Osteocyte (in vitro differentiated cells): ENCODE measurements around the gene C20orf173. TPM values are rescaled to one million over a fixed set of nuclear protein-coding genes. Genes with fewer than 3 reads are reported as not detected.

Experiments used
- DNase-seq: peaks from one replicate; pipeline ENCODE4 v3.0.0; 2021; ENCODE audit warnings: mixed read lengths; ENCODE audit not compliant: unreplicated experiment; ENCODE audit errors: extremely low spot score
- H3K27ac Mint-ChIP-seq: one replicate; pipeline ENCODE4 v1.8.0; 2021; ENCODE audit warnings: mild to moderate bottlenecking, mixed read lengths; ENCODE audit not compliant: unreplicated experiment
- H3K27me3 Mint-ChIP-seq: one replicate; pipeline ENCODE4 v1.8.0; 2021; ENCODE audit warnings: mixed read lengths; ENCODE audit not compliant: unreplicated experiment
- H3K36me3 Mint-ChIP-seq: one replicate; pipeline ENCODE4 v1.8.0; 2021; ENCODE audit warnings: mixed read lengths; ENCODE audit not compliant: unreplicated experiment
- H3K4me1 Mint-ChIP-seq: one replicate; pipeline ENCODE4 v1.8.0; 2021; ENCODE audit warnings: mixed read lengths; ENCODE audit not compliant: unreplicated experiment
- H3K4me3 Mint-ChIP-seq: one replicate; pipeline ENCODE4 v1.8.0; 2021; ENCODE audit warnings: mild to moderate bottlenecking, moderate library complexity, mixed read lengths; ENCODE audit not compliant: unreplicated experiment
- H3K9me3 Mint-ChIP-seq: one replicate; pipeline ENCODE4 v1.8.0; 2021; ENCODE audit warnings: mixed read lengths; ENCODE audit not compliant: unreplicated experiment
- CTCF ChIP-seq: fragments of 200-600 bp; sonication (generic); IDR thresholded peaks from 2 replicates; pipeline ENCODE4 v1.5.0; 2021; ENCODE audit warnings: antibody characterized with exemption, mild to moderate bottlenecking, moderate library complexity
- total RNA-seq: library from RNA; stranded (reverse); gene quantifications from 2 replicates; pipeline ENCODE4 v1.2.1, GENCODE V29; 2021

The C20orf173 gene
- total RNA-seq, 1 donor from 2014 or later: not detected

- Mint-ChIP-seq H3K9me3 (no peaks in the 10 kb centered on the region), H3K27me3 (no peaks in the 10 kb centered on the region), H3K27ac (no peak overlapping the region), H3K4me3 (no peak overlapping the region), H3K36me3 (peaks cover 33% of the 10 kb centered on the region), H3K4me1 (peaks cover 2% of the 10 kb centered on the region)
- TF ChIP-seq CTCF: no peak
- DNase-seq: no peak
These were observed 18.3 kb downstream of the C20orf173 start for GRCh38 chr20:35510951-35511735.

- Mint-ChIP-seq H3K36me3 (peaks cover 48% of the 10 kb centered on the region), H3K27me3 (no peaks in the 10 kb centered on the region), H3K9me3 (no peaks in the 10 kb centered on the region), H3K4me1 (peaks cover 8% of the 10 kb centered on the region), H3K27ac (no peak overlapping the region), H3K4me3 (no peak overlapping the region)
- TF ChIP-seq CTCF: no peak
- no peak for DNase-seq
These were observed 20.8 kb downstream of the C20orf173 start for GRCh38 chr20:35508493-35509218.

- H3K9me3 Mint-ChIP-seq: no peaks in the 10 kb centered on the region
- peaks cover 8% of the 10 kb centered on the region for H3K4me1 Mint-ChIP-seq
- H3K27ac Mint-ChIP-seq: no peak overlapping the region
- DNase-seq: no peak
- H3K36me3 Mint-ChIP-seq: peaks cover 62% of the 10 kb centered on the region
- TF ChIP-seq CTCF: no peak
- no peaks in the 10 kb centered on the region for H3K27me3 Mint-ChIP-seq
- H3K4me3 Mint-ChIP-seq: no peak overlapping the region
These were observed 22.4 kb downstream of the C20orf173 start for GRCh38 chr20:35506872-35507638.

- TF ChIP-seq CTCF: no peak
- no peak for DNase-seq
- peaks cover 61% of the 10 kb centered on the region for H3K36me3 Mint-ChIP-seq
- H3K27me3 Mint-ChIP-seq: no peaks in the 10 kb centered on the region
- H3K4me1 Mint-ChIP-seq: peaks cover 8% of the 10 kb centered on the region
- no peaks in the 10 kb centered on the region for H3K9me3 Mint-ChIP-seq
- H3K27ac Mint-ChIP-seq: peak overlapping the region; percentile 9
- no peak overlapping the region for H3K4me3 Mint-ChIP-seq
These were observed 23.3 kb downstream of the C20orf173 start for GRCh38 chr20:35506179-35506578.
